ENCODE results near the gene ELAVL3.

- TF ChIP-seq CTCF (conservative IDR thresholded peaks at IDR 0.05; ENCODE audit: low read depth, low read length) (no peak), POLR2A (IDR thresholded peaks at IDR 0.05; ENCODE audit: low read depth, low read length) (no peak), CEBPB (IDR thresholded peaks at IDR 0.05; ENCODE audit: low read depth, low read length) (no peak), MAFK (IDR thresholded peaks at IDR 0.05; ENCODE audit: low read depth, low read length) (no peak)
Observed at GRCh38 chr19:11457831-11458230, 23.0 kb downstream of the ELAVL3 start.
